Endothelial cell of umbilical vein (primary cell): Measurements from ENCODE around the gene TARM1. TPM values are rescaled to one million over a fixed set of nuclear protein-coding genes. Genes with fewer than 3 reads are reported as not detected.

ENCODE experiments used
- BruUV-seq: library from RNA; stranded (reverse); fragments of 400-500 nt; replicated peaks from 2 replicates; lab custom pipeline; 2021; lab: Mats Ljungman, UMichigan
- CTCF ChIA-PET: fragments of 300-600, 350-600 bp; sonication (Branson Sonifier 250); formaldehyde crosslinking; loops from one replicate; lab custom pipeline; 2021; ENCODE audit warnings: antibody characterized with exemption, inconsistent platforms; lab: Charles Lee
- POLR2A ChIA-PET: fragments of 300-600, 350-600 bp; sonication (Branson Sonifier 250); formaldehyde crosslinking; loops from one replicate; lab custom pipeline; 2021; ENCODE audit warnings: antibody characterized with exemption, inconsistent platforms; lab: Charles Lee
- DNase-seq: peaks from one replicate; pipeline ENCODE4 v3.0.0-alpha.2; 2011; ENCODE audit warnings: low read depth, low spot score
- FAIRE-seq: peaks from 2 replicates; lab custom pipeline; 2011; peaks lifted over from hg19 to GRCh38; lab: Jason Lieb, UNC
- H2AFZ ChIP-seq: 2 replicates; pipeline ENCODE4 v1.6.0; 2012; ENCODE audit warnings: low read depth, low read length, control low read depth, inconsistent platforms
- H3K27ac ChIP-seq: 2 replicates; pipeline ENCODE4 v1.5.1; 2011; ENCODE audit warnings: low read depth, mild to moderate bottlenecking, control low read depth, low read length, moderate library complexity; ENCODE audit not compliant: insufficient read depth
- H3K27me3 ChIP-seq, 2 experiments: 2 replicates each; pipeline versions ENCODE4 v1.6.0 to v1.6.1; 2011; ENCODE audit warnings: low read length in 2 of 2, mixed read lengths in 1 of 2; ENCODE audit not compliant: control insufficient read depth in 2 of 2, insufficient read depth in 2 of 2
- H3K36me3 ChIP-seq, 2 experiments: 2 replicates in 1 of 2; 3 replicates in 1 of 2; pipeline ENCODE4 v1.5.1; 2011; ENCODE audit warnings: low read length in 2 of 2, mild to moderate bottlenecking in 1 of 2, moderate library complexity in 1 of 2; ENCODE audit not compliant: control insufficient read depth in 2 of 2, insufficient read depth in 2 of 2; ENCODE audit errors: extremely low read depth in 1 of 2
- H3K4me1 ChIP-seq: 3 replicates; pipeline ENCODE4 v1.5.1; 2011; ENCODE audit warnings: mild to moderate bottlenecking, low read length; ENCODE audit not compliant: control insufficient read depth, insufficient read depth; ENCODE audit errors: extremely low read depth
- H3K4me2 ChIP-seq: 2 replicates; pipeline ENCODE4 v1.6.1; 2011; ENCODE audit warnings: low read length, control low read depth, mixed read lengths; ENCODE audit not compliant: insufficient read depth
- H3K4me3 ChIP-seq, 3 experiments: fragments of 200-600 bp in 1 of 3; sonication (generic), shearing (Covaris generic) in 1 of 3; replicated peaks in 1 of 3; 2 replicates each; pipeline ENCODE4 v1.5.1; 2011 to 2016; ENCODE audit warnings: control low read depth in 3 of 3, low read length in 3 of 3, mild to moderate bottlenecking in 2 of 3, inconsistent platforms in 1 of 3, low read depth in 1 of 3, moderate library complexity in 1 of 3; ENCODE audit not compliant: insufficient read depth in 1 of 3
- H3K79me2 ChIP-seq: 2 replicates; pipeline ENCODE4 v1.6.0; 2012; ENCODE audit warnings: low read length, inconsistent platforms; ENCODE audit not compliant: control insufficient read depth, insufficient read depth
- H3K9ac ChIP-seq: replicated peaks from 2 replicates; pipeline ENCODE3; 2011; ENCODE audit warnings: low read length, control low read depth; ENCODE audit not compliant: insufficient read depth; ENCODE audit errors: extremely low read depth
- H3K9me1 ChIP-seq: replicated peaks from 3 replicates; pipeline ENCODE4 v1.6.0; 2011; ENCODE audit warnings: mild to moderate bottlenecking, low read length; ENCODE audit not compliant: control insufficient read depth, insufficient read depth; ENCODE audit errors: extremely low read depth
- H3K9me3 ChIP-seq: replicated peaks from 2 replicates; pipeline ENCODE4 v1.5.1; 2012; ENCODE audit warnings: low read length, inconsistent platforms; ENCODE audit not compliant: control insufficient read depth, insufficient read depth
- H4K20me1 ChIP-seq: replicated peaks from 2 replicates; pipeline ENCODE3; 2011; ENCODE audit warnings: mild to moderate bottlenecking, low read length; ENCODE audit not compliant: control insufficient read depth, insufficient read depth; ENCODE audit errors: extremely low read depth
- EZH2 ChIP-seq: IDR thresholded peaks from 2 replicates; pipeline ENCODE4 v1.6.1; 2012; ENCODE audit warnings: borderline replicate concordance, low read depth, mild to moderate bottlenecking, moderate library complexity, low read length, inconsistent platforms; ENCODE audit not compliant: severe bottlenecking
- FOS ChIP-seq: IDR thresholded peaks from 2 replicates; pipeline ENCODE4 v1.6.1; 2011; ENCODE audit warnings: mild to moderate bottlenecking, low read length, moderate library complexity, borderline replicate concordance; ENCODE audit not compliant: insufficient read depth
- GATA2 ChIP-seq: IDR thresholded peaks from 2 replicates; pipeline ENCODE4 v1.7.0; 2011; ENCODE audit warnings: low read depth, mild to moderate bottlenecking, moderate library complexity, mixed read lengths, low read length; ENCODE audit not compliant: insufficient read length, insufficient read depth
- MYC ChIP-seq: IDR thresholded peaks from one replicate; pipeline ENCODE4 v1.6.1; 2011; ENCODE audit warnings: mild to moderate bottlenecking, low read depth, low read length
- dilution Hi-C: fragments of 300-500 bp; cut with MboI; formaldehyde crosslinking; loops from one replicate; pipeline ENCODE4 v1.15.0; 2019; ENCODE audit warnings: low sequenced_read_pairs; ENCODE audit not compliant: extremely low pct_ligation_motif_present
- intact Hi-C: fragments of 100-400 bp; cut with micrococcal nuclease; formaldehyde crosslinking; loops from one replicate; pipeline ENCODE4 v1.10.0; 2022
- polyA plus RNA-seq, 4 experiments: library from polyadenylated mRNA; depleted of rRNA in 3 of 4; stranded (reverse) in 3 of 4; unstranded in 1 of 4; fragments of >200 nt; gene quantifications; 2 replicates each; pipeline versions ENCODE4 v1.2.1 to v1.2.3, GENCODE V29; 2011 to 2012; ENCODE audit warnings: missing spikeins in 1 of 4
- total RNA-seq: library from RNA; stranded (reverse); gene quantifications from 2 replicates; pipeline ENCODE4 v1.2.3, GENCODE V29; 2021
- TF ChIP-seq, protein P1 (sequence below), 2 donors: IDR thresholded peaks; 1 replicate in 1 of 2; 2 replicates in 1 of 2; pipeline ENCODE4 v1.5.1; 2011; ENCODE audit warnings: low read length in 2 of 2, mild to moderate bottlenecking in 2 of 2, moderate library complexity in 2 of 2, control low read depth in 1 of 2, inconsistent platforms in 1 of 2, low read depth in 1 of 2; ENCODE audit not compliant: insufficient read depth in 1 of 2; ENCODE audit errors: extremely low read depth in 1 of 2

TARM1 gene
- total and polyA plus RNA-seq, 2 donors (not counting 3 experiments of a cell fraction or from before 2014, with no cell fraction given), result not detected

DNA sequence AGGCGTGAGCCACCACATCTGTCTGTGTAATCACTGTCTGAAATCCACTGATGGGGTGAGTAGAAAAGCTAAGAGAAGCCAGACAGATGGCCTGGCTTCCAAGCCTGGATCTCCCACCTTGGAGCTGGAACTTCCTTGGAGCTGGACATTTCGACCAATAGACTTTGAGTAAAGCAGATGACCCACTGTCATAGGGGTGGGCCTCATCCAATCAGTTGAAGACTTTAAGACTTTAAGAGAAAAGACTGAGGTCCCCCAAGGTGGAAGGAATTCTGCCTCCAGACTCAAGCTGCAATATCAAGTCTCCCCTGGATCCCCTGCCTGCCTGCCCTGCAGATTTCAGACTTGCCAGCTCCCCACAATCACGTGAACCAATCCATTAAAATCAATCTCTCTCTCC is 38.2 kb downstream of the TARM1 start:
- DNase-seq (no peak), FAIRE-seq (no peak)
- Histone ChIP-seq H3K27me3 (peaks cover 14 to 28% of the 10 kb centered on the region in 2 experiments), H4K20me1 (no peaks in the 10 kb centered on the region), H3K27ac (no peak overlapping the region), H2AFZ (no peak overlapping the region), H3K9me1 (no peaks in the 10 kb centered on the region), H3K9me3 (no peaks in the 10 kb centered on the region), H3K79me2 (no peaks in the 10 kb centered on the region), H3K9ac (no peak overlapping the region), H3K4me3 (no peak overlapping the region), H3K4me2 (no peak overlapping the region), H3K4me1 (peaks cover 7% of the 10 kb centered on the region), H3K36me3 (no peaks in the 10 kb centered on the region)
- ChIA-PET CTCF (interaction anchor here (1.0 to 5.4 kb wide), 6 partner anchors 11 to 250 kb away, joined by 3 to 44 read pairs (median 4); no protein-coding TSS in a partner anchor), POLR2A (no interaction called here)
- intact Hi-C loops (no loop called here), dilution Hi-C loops (no loop called here)
- BruUV-seq, result no TSS peak
- TF ChIP-seq FOS, result no peak
- TF ChIP-seq, protein P1, sequence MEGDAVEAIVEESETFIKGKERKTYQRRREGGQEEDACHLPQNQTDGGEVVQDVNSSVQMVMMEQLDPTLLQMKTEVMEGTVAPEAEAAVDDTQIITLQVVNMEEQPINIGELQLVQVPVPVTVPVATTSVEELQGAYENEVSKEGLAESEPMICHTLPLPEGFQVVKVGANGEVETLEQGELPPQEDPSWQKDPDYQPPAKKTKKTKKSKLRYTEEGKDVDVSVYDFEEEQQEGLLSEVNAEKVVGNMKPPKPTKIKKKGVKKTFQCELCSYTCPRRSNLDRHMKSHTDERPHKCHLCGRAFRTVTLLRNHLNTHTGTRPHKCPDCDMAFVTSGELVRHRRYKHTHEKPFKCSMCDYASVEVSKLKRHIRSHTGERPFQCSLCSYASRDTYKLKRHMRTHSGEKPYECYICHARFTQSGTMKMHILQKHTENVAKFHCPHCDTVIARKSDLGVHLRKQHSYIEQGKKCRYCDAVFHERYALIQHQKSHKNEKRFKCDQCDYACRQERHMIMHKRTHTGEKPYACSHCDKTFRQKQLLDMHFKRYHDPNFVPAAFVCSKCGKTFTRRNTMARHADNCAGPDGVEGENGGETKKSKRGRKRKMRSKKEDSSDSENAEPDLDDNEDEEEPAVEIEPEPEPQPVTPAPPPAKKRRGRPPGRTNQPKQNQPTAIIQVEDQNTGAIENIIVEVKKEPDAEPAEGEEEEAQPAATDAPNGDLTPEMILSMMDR (IDR thresholded peaks at IDR 0.05; ENCODE audit: extremely low read depth in 1 of 2, insufficient read depth in 1 of 2, low read depth in 1 of 2, low read length in 2 of 2), result no peak
- TF ChIP-seq GATA2, result no peak
- no peak for TF ChIP-seq EZH2
- TF ChIP-seq MYC, result no peak
